ENCODE results near the gene CDRT15. TPM values are rescaled to one million over a fixed set of nuclear protein-coding genes. Genes with fewer than 3 reads are reported as not detected.
"Not testable (repeated sequence)": the region's sequence is repeated elsewhere in the genome, so short reads cannot be mapped to it uniquely, and the experiment has no call there.

Gene CDRT15
- total RNA-seq, 1 donor from 2014 or later, result not detected

- no peak overlapping the region for H3K27ac ChIP-seq (ENCODE audit: low read depth, low read length)
- H3K4me1 ChIP-seq (ENCODE audit: control insufficient read depth in 3 of 3, insufficient read depth in 3 of 3, low read length in 3 of 3), result peaks cover 0 to 3% (median 0%) of the 10 kb centered on the region in 3 donors
- H3K9me3 ChIP-seq (ENCODE audit: control insufficient read depth in 3 of 3, low read length in 3 of 3), result no peaks in the 10 kb centered on the region
- no peak overlapping the region for H3K9ac ChIP-seq (ENCODE audit: low read depth in 1 of 3, low read length in 3 of 3)
- H3K27me3 ChIP-seq (ENCODE audit: control insufficient read depth in 3 of 3, insufficient read depth in 3 of 3, low read length in 3 of 3), result no peaks in the 10 kb centered on the region
- H3K36me3 ChIP-seq (ENCODE audit: control insufficient read depth in 3 of 3, insufficient read depth in 3 of 3, low read length in 3 of 3), result peaks cover 0 to 7% (median 3%) of the 10 kb centered on the region in 3 donors
- H3K4me3 ChIP-seq (ENCODE audit: low read length in 3 of 3), result no peak overlapping the region
Observed at GRCh38 chr17:14196377-14196997, 40.2 kb downstream of the CDRT15 start.

DNA sequence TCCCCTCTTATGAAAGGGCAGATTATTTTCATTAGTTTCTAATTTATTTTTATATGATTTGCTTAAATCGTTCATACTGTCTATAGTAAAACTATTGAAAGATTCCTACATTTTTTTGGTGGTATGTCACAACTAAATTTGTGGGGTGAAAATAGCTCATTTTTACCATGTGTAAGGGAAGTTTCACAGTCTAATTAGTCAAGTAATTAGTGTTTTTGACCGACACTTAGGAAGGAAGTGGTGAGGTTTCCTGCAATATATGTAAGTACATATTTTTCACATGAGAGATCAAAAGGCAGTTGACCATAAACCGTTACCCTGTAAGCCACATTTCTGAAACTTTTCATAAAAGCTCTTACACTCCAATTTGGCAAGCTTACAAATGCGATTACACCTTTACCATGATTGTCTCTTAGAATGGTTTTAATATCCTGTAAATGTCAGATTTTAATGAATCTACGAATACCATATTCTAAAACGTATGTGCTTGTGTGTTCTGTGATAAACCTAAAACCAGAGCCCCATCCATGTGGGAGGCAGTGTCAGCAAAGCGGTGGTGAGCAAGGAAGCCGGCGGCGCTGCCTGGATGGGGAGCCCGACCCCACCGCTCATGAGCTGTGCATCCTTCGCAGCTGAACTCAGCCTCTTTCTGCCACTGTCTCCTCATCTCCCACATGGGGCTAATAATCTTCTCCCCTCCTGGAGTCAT is 43.9 kb downstream of the CDRT15 start:
- H3K9me3 ChIP-seq (ENCODE audit: control insufficient read depth in 3 of 3, low read length in 3 of 3); H3K36me3 ChIP-seq (ENCODE audit: control insufficient read depth in 3 of 3, insufficient read depth in 3 of 3, low read length in 3 of 3); H3K4me1 ChIP-seq (ENCODE audit: control insufficient read depth in 3 of 3, insufficient read depth in 3 of 3, low read length in 3 of 3); H3K27ac ChIP-seq (ENCODE audit: low read depth, low read length); H3K4me3 ChIP-seq (ENCODE audit: low read length in 3 of 3); H3K27me3 ChIP-seq (ENCODE audit: control insufficient read depth in 3 of 3, insufficient read depth in 3 of 3, low read length in 3 of 3); H3K9ac ChIP-seq (ENCODE audit: low read depth in 1 of 3, low read length in 3 of 3): not testable (repeated sequence)

DNA sequence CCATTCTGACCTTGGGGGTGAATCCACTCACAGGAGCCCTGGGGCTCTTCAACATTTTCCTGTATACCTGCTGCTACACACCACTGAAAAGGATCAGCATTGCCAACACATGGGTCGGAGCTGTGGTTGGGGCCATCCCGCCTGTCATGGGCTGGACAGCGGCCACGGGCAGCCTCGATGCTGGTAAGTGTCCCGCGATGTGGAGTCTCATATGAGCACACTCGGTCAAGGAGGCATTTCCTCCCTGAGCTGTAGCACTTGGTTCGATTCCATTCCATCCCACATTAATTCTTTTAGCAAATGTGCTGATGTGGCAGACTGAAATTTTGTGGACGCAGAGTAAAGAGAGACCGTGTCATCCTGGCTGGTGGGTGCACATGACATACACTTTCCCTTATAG is 44.6 kb downstream of the CDRT15 start:
- not testable (repeated sequence) for H3K27me3 ChIP-seq (ENCODE audit: control insufficient read depth in 3 of 3, insufficient read depth in 3 of 3, low read length in 3 of 3); H3K9me3 ChIP-seq (ENCODE audit: control insufficient read depth in 3 of 3, low read length in 3 of 3); H3K9ac ChIP-seq (ENCODE audit: low read depth in 1 of 3, low read length in 3 of 3); H3K4me3 ChIP-seq (ENCODE audit: low read length in 3 of 3); H3K4me1 ChIP-seq (ENCODE audit: control insufficient read depth in 3 of 3, insufficient read depth in 3 of 3, low read length in 3 of 3); H3K27ac ChIP-seq (ENCODE audit: low read depth, low read length); H3K36me3 ChIP-seq (ENCODE audit: control insufficient read depth in 3 of 3, insufficient read depth in 3 of 3, low read length in 3 of 3)

- H3K27ac ChIP-seq (ENCODE audit: low read depth, low read length); H3K4me1 ChIP-seq (ENCODE audit: control insufficient read depth in 3 of 3, insufficient read depth in 3 of 3, low read length in 3 of 3); H3K9me3 ChIP-seq (ENCODE audit: control insufficient read depth in 3 of 3, low read length in 3 of 3); H3K27me3 ChIP-seq (ENCODE audit: control insufficient read depth in 3 of 3, insufficient read depth in 3 of 3, low read length in 3 of 3); H3K9ac ChIP-seq (ENCODE audit: low read depth in 1 of 3, low read length in 3 of 3); H3K36me3 ChIP-seq (ENCODE audit: control insufficient read depth in 3 of 3, insufficient read depth in 3 of 3, low read length in 3 of 3); H3K4me3 ChIP-seq (ENCODE audit: low read length in 3 of 3): not testable (repeated sequence)
Observed at GRCh38 chr17:14191469-14191868, 45.2 kb downstream of the CDRT15 start.

GRCh38 chr17:14190774-14191173 is 45.9 kb downstream of the CDRT15 start:
- not testable (repeated sequence) for H3K9me3 ChIP-seq (ENCODE audit: control insufficient read depth in 3 of 3, low read length in 3 of 3); H3K4me3 ChIP-seq (ENCODE audit: low read length in 3 of 3); H3K9ac ChIP-seq (ENCODE audit: low read depth in 1 of 3, low read length in 3 of 3); H3K36me3 ChIP-seq (ENCODE audit: control insufficient read depth in 3 of 3, insufficient read depth in 3 of 3, low read length in 3 of 3); H3K27me3 ChIP-seq (ENCODE audit: control insufficient read depth in 3 of 3, insufficient read depth in 3 of 3, low read length in 3 of 3); H3K27ac ChIP-seq (ENCODE audit: low read depth, low read length); H3K4me1 ChIP-seq (ENCODE audit: control insufficient read depth in 3 of 3, insufficient read depth in 3 of 3, low read length in 3 of 3)

GRCh38 chr17:14186443-14186842 is 50.2 kb downstream of the CDRT15 start:
- not testable (repeated sequence) for H3K27ac ChIP-seq (ENCODE audit: low read depth, low read length); H3K9me3 ChIP-seq (ENCODE audit: control insufficient read depth in 3 of 3, low read length in 3 of 3); H3K4me3 ChIP-seq (ENCODE audit: low read length in 3 of 3); H3K9ac ChIP-seq (ENCODE audit: low read depth in 1 of 3, low read length in 3 of 3); H3K27me3 ChIP-seq (ENCODE audit: control insufficient read depth in 3 of 3, insufficient read depth in 3 of 3, low read length in 3 of 3); H3K36me3 ChIP-seq (ENCODE audit: control insufficient read depth in 3 of 3, insufficient read depth in 3 of 3, low read length in 3 of 3); H3K4me1 ChIP-seq (ENCODE audit: control insufficient read depth in 3 of 3, insufficient read depth in 3 of 3, low read length in 3 of 3)

Other genes starting within 250 kb of the CDRT15 start
- 17.7 TPM for gene COX10, start 167.4 kb downstream of the CDRT15 start, total RNA-seq
- 2.6 TPM for gene HS3ST3B1, start 64.2 kb upstream of the CDRT15 start, total RNA-seq

All from skeletal muscle tissue (tissue), 4 donors.